C4-2B (cell line): ENCODE measurements around the gene TPPP.
"Not testable (repeated sequence)": the region's sequence is repeated elsewhere in the genome, so short reads cannot be mapped to it uniquely, and the experiment has no call there.

ENCODE experiments used
- ZFX ChIP-seq: fragments of 450-650 bp; IDR thresholded peaks from 2 replicates; pipeline ENCODE4 v1.6.1; 2017
- TF ChIP-seq, protein P1 (sequence below): fragments of 450-650 bp; conservative IDR thresholded peaks from 2 replicates; pipeline ENCODE4 v1.5.1; 2017; ENCODE audit warnings: mild to moderate bottlenecking

DNA sequence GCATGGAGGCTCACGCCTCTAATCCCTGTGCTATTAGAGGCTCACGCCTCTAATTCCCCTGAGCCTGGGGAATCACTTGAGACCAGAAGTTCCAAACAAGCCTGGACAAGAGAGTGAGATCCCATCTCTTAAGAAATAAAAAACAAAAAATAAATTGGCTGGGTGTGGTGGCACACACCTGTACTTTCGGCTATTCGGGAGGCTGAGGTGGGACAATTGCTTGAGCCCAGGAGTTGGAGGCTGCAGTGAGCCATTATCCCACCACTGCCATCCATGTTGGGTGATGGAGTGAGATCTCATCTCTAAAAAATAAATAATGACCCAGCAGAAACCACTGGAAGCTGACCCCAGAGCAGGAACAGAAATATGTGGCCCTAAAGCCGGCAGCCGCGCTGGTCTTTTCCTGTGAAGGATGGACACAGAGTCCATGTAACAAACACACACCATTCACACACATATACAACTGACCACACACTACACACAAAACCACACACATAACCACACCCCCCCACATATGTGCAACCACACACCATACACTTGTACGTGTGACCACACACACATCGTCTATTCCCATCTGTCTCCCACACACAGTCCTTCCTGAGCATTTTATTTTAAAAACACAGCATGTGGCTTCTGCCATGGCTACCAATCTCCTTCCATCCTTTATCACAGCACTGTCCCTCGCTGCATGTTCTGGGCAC, 39.8 kb upstream of the TPPP start:
- TF ChIP-seq, protein P1, sequence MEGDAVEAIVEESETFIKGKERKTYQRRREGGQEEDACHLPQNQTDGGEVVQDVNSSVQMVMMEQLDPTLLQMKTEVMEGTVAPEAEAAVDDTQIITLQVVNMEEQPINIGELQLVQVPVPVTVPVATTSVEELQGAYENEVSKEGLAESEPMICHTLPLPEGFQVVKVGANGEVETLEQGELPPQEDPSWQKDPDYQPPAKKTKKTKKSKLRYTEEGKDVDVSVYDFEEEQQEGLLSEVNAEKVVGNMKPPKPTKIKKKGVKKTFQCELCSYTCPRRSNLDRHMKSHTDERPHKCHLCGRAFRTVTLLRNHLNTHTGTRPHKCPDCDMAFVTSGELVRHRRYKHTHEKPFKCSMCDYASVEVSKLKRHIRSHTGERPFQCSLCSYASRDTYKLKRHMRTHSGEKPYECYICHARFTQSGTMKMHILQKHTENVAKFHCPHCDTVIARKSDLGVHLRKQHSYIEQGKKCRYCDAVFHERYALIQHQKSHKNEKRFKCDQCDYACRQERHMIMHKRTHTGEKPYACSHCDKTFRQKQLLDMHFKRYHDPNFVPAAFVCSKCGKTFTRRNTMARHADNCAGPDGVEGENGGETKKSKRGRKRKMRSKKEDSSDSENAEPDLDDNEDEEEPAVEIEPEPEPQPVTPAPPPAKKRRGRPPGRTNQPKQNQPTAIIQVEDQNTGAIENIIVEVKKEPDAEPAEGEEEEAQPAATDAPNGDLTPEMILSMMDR: not testable (repeated sequence)
- not testable (repeated sequence) for TF ChIP-seq ZFX
